Right cardiac atrium (tissue), 5 donors: ENCODE measurements around the gene MFAP3. TPM values are rescaled to one million over a fixed set of nuclear protein-coding genes. Genes with fewer than 3 reads are reported as not detected.

Source experiments
- ATAC-seq, 2 donors: fragments of 200-7000 bp; cut with Tn5 transposase; one replicate each; pipeline versions ENCODE4 v1.8.0 to v1.9.1; 2020; ENCODE audit warnings: moderate library complexity in 2 of 2, mild to moderate bottlenecking in 1 of 2
- DNase-seq, 3 donors: peaks; one replicate each; pipeline ENCODE4 v3.0.0-alpha.2; 2020
- H3K27ac ChIP-seq: one replicate; pipeline ENCODE4 v1.5.1; 2013; ENCODE audit warnings: mild to moderate bottlenecking, low read length, control low read depth, moderate library complexity
- H3K27me3 ChIP-seq: one replicate; pipeline ENCODE4 v1.6.1; 2013; ENCODE audit not compliant: control insufficient read depth, insufficient read depth
- H3K4me1 ChIP-seq: one replicate; pipeline ENCODE4 v1.6.1; 2013; ENCODE audit warnings: low read length; ENCODE audit not compliant: control insufficient read depth, insufficient read depth
- H3K4me3 ChIP-seq: one replicate; pipeline ENCODE4 v1.5.1; 2013; ENCODE audit warnings: low read length, control low read depth
- H3K9me3 ChIP-seq: one replicate; pipeline ENCODE4 v1.6.1; 2013; ENCODE audit warnings: low read length; ENCODE audit not compliant: control insufficient read depth
- WGBS: extraction: QIAGEN DNeasy Blood & Tissue Kit; methylation state at CpG from one replicate; pipeline ENCODE4 v1.1.7; 2013; 5-methylcytosine and 5-hydroxymethylcytosine counted together
- intact Hi-C, 4 donors: fragments of 100-400 bp; cut with DNase I; formaldehyde crosslinking; loops; one replicate each; pipeline versions ENCODE4 v1.11.0 to v1.14.0; 2022 to 2023
- polyA plus RNA-seq: library from polyadenylated mRNA; stranded (reverse); fragments of 200-250 nt; gene quantifications from one replicate; pipeline ENCODE4 v1.2.3, GENCODE V29; 2013
- total RNA-seq, 4 donors: library from RNA; stranded (reverse); fragmentation: NEBNext Ultra II Directional; extraction: Animal tissue kit (Norgen Biotek cat#: 25700); gene quantifications; one replicate each; pipeline ENCODE4 v1.2.1, GENCODE V29; 2021
- donor health status: healthy with polysubstance abuse.
- donor health status: DM: no; HTN: yes; CAD: no.
- donor health status: DM: no; HTN: no; CAD: no.
- donor health status: DM: no; HTN: yes; CAD: no; lungs with severe emphysema.
- donor health status: DM: yes; HTN: yes; CAD: no.

The MFAP3 gene
- total and polyA plus RNA-seq, 5 donors: 4.8 to 32.7 (median 29.3) TPM

- H3K4me3 ChIP-seq: no peak overlapping the region
- 46% methylated on average over 5 of the region's 5 CpGs for WGBS
- ATAC-seq (peak in 1 of 2 donors; percentile 24), DNase-seq (no peak)
- H3K9me3 ChIP-seq: no peaks in the 10 kb centered on the region
- H3K27ac ChIP-seq: no peak overlapping the region
- intact Hi-C loops: no loop called here
- no peaks in the 10 kb centered on the region for H3K27me3 ChIP-seq
- no peaks in the 10 kb centered on the region for H3K4me1 ChIP-seq
Measured at GRCh38 chr5:154092356-154093141, 53.8 kb downstream of the MFAP3 start.

- intact Hi-C loops: no loop called here
Measured at GRCh38 chr5:154093142-154093532, 54.4 kb downstream of the MFAP3 start.

GRCh38 chr5:154095904-154096303, 57.1 kb downstream of the MFAP3 start:
- no peaks in the 10 kb centered on the region for H3K9me3 ChIP-seq
- no peak overlapping the region for H3K27ac ChIP-seq
- ATAC-seq (no peak), DNase-seq (no peak)
- H3K4me3 ChIP-seq: no peak overlapping the region
- intact Hi-C loops: no loop called here
- no peaks in the 10 kb centered on the region for H3K27me3 ChIP-seq
- 64% methylated on average over 7 of the region's 7 CpGs for WGBS
- no peaks in the 10 kb centered on the region for H3K4me1 ChIP-seq

More at GRCh38 chr5:154093142-154093532, 54.4 kb downstream of the MFAP3 start:
- H3K27ac ChIP-seq: no peak overlapping the region
- H3K4me1 ChIP-seq: no peaks in the 10 kb centered on the region
- no peaks in the 10 kb centered on the region for H3K27me3 ChIP-seq
- 60% methylated on average over 2 of the region's 2 CpGs for WGBS
- H3K9me3 ChIP-seq: no peaks in the 10 kb centered on the region
- ATAC-seq (no peak), DNase-seq (no peak)
- H3K4me3 ChIP-seq: no peak overlapping the region

- intact Hi-C loops: no loop called here
- no peaks in the 10 kb centered on the region for H3K9me3 ChIP-seq
- no peak overlapping the region for H3K27ac ChIP-seq
- ATAC-seq: no peak
- no peaks in the 10 kb centered on the region for H3K27me3 ChIP-seq
- H3K4me3 ChIP-seq: no peak overlapping the region
- no peaks in the 10 kb centered on the region for H3K4me1 ChIP-seq
- no peak for DNase-seq
- 67% methylated on average over 2 of the region's 2 CpGs for WGBS
Measured at GRCh38 chr5:154097031-154097430, 58.3 kb downstream of the MFAP3 start.

GRCh38 chr5:154098465-154098864, 59.7 kb downstream of the MFAP3 start:
- H3K4me1 ChIP-seq: no peaks in the 10 kb centered on the region
- intact Hi-C loops: no loop called here
- DNase-seq (no peak), ATAC-seq (no peak)
- H3K27ac ChIP-seq: no peak overlapping the region
- no peak overlapping the region for H3K4me3 ChIP-seq
- no peaks in the 10 kb centered on the region for H3K9me3 ChIP-seq
- H3K27me3 ChIP-seq: no peaks in the 10 kb centered on the region
- 67% methylated on average over 2 of the region's 2 CpGs for WGBS

GRCh38 chr5:154101184-154101583, 62.4 kb downstream of the MFAP3 start:
- no peaks in the 10 kb centered on the region for H3K9me3 ChIP-seq
- intact Hi-C loops: no loop called here
- no peak for ATAC-seq
- H3K27ac ChIP-seq: no peak overlapping the region
- no peak for DNase-seq
- WGBS: 91% methylated on average over 1 of the region's 1 CpG
- H3K27me3 ChIP-seq: no peaks in the 10 kb centered on the region
- H3K4me1 ChIP-seq: no peaks in the 10 kb centered on the region
- H3K4me3 ChIP-seq: no peak overlapping the region

- no peak overlapping the region for H3K4me3 ChIP-seq
- intact Hi-C loops: no loop called here
- H3K27ac ChIP-seq: no peak overlapping the region
- H3K9me3 ChIP-seq: no peaks in the 10 kb centered on the region
- DNase-seq: no peak
- ATAC-seq: peak in 1 of 2 donors; percentile 42
- no peaks in the 10 kb centered on the region for H3K4me1 ChIP-seq
- WGBS: 58% methylated on average over 4 of the region's 4 CpGs
- no peaks in the 10 kb centered on the region for H3K27me3 ChIP-seq
Measured at GRCh38 chr5:154103233-154103632, 64.5 kb downstream of the MFAP3 start.

Other genes starting within 250 kb of the MFAP3 start
- 10 to 100 TPM; 28.9 to 46.3 (median 39.4) TPM for gene FAM114A2, start 57 bp upstream of the MFAP3 start, total RNA-seq
- 9.8 TPM for gene FAM114A2, start 57 bp upstream of the MFAP3 start, polyA plus RNA-seq
- 10 to 100 TPM; 12.8 to 21.7 (median 16.1) TPM for gene GALNT10, start 151.8 kb downstream of the MFAP3 start, total RNA-seq
- gene GALNT10, start 151.8 kb downstream of the MFAP3 start, polyA plus RNA-seq: 3.4 TPM